ENCODE results near the gene TPBGL.
"Not testable (repeated sequence)": the region's sequence is repeated elsewhere in the genome, so short reads cannot be mapped to it uniquely, and the experiment has no call there.

The TPBGL gene

GRCh38 chr11:75271730-75272129 is 31.2 kb downstream of the TPBGL start:
- TF ChIP-seq CTCF (conservative IDR thresholded peaks at IDR 0.05; ENCODE audit: low read length), result no peak
- H3K4me3 ChIP-seq (ENCODE audit: low read length), result no peak overlapping the region
- DNase-seq (ENCODE audit: low read depth), result no peak

DNA sequence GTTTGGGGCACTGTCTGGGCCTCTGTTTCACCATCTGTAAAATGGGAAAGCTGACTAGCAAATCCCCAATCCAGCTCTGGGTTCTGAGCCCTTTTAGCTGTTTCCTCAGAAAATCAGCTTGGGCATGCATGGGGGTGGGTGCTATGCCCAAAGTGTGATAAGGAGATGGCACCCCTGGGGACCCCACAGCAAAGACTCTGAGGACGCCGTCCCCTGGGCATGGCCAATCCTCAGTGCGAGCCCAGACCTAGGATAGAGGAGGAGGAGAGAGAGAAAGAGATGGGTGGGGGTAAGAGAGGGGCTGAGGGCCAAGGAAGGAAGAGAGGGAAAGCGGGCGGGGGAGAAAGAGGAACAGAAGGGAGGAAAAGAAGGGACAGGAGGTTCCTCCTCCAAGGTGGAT is 31.8 kb downstream of the TPBGL start:
- TF ChIP-seq CTCF (conservative IDR thresholded peaks at IDR 0.05; ENCODE audit: low read length), result no peak
- H3K4me3 ChIP-seq (ENCODE audit: low read length), result no peak overlapping the region
- no peak for DNase-seq (ENCODE audit: low read depth)

- H3K4me3 ChIP-seq (ENCODE audit: low read length), result no peak overlapping the region
- no peak for DNase-seq (ENCODE audit: low read depth)
- TF ChIP-seq CTCF (conservative IDR thresholded peaks at IDR 0.05; ENCODE audit: low read length), result no peak
These were observed 32.3 kb downstream of the TPBGL start for GRCh38 chr11:75272821-75273301.

GRCh38 chr11:75273411-75274391 is 33.1 kb downstream of the TPBGL start:
- TF ChIP-seq CTCF (conservative IDR thresholded peaks at IDR 0.05; ENCODE audit: low read length), result no peak
- H3K4me3 ChIP-seq (ENCODE audit: low read length), result no peak overlapping the region
- DNase-seq (ENCODE audit: low read depth), result no peak

GRCh38 chr11:75274716-75275115 is 34.1 kb downstream of the TPBGL start:
- DNase-seq (ENCODE audit: low read depth); H3K4me3 ChIP-seq (ENCODE audit: low read length): not testable (repeated sequence)

DNA sequence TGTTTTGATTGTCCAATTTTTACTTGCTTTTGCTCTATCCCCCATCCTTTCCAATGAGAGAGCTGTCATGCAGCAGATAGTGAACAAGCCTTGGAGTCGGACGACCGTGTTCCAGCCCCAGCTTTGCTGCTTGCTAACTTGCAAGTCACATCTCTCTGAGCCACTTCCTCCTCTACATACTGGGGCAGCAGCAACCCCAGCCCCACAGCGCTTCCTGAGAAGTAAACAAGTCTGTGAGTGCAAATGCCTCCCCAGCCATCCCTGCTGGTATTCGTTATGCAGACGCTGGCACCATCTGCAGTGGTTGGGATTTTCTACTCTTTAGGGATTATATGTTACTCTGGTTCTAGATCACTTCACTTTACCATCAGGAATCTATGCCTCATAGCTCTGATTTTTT is 35.0 kb downstream of the TPBGL start:
- no peak overlapping the region for H3K4me3 ChIP-seq (ENCODE audit: low read length)
- no peak for DNase-seq (ENCODE audit: low read depth)
- no peak for TF ChIP-seq CTCF (conservative IDR thresholded peaks at IDR 0.05; ENCODE audit: low read length)

DNA sequence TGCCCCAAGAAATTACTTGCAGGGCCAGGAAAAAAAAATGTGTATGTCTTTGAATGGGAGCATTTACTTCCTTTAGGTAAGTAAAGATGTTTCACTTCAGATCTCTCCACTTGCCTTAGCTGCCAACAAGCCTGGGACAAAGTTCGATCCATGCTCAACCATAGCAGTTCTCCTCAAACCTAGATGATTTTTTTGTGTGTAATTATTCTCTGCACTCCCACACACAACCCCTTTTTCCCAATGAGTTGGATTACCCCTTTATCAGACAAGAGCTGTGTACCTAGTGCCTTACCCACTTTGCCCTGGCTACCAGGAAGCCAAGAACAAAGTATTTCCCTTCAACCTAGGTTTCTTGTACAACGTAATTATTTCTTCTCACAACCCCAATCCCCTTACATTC is 35.6 kb downstream of the TPBGL start:
- no peak for TF ChIP-seq CTCF (conservative IDR thresholded peaks at IDR 0.05; ENCODE audit: low read length)
- DNase-seq (ENCODE audit: low read depth), result no peak
- H3K4me3 ChIP-seq (ENCODE audit: low read length), result no peak overlapping the region
